ENCODE measurements around the gene ZFP64.

DNA sequence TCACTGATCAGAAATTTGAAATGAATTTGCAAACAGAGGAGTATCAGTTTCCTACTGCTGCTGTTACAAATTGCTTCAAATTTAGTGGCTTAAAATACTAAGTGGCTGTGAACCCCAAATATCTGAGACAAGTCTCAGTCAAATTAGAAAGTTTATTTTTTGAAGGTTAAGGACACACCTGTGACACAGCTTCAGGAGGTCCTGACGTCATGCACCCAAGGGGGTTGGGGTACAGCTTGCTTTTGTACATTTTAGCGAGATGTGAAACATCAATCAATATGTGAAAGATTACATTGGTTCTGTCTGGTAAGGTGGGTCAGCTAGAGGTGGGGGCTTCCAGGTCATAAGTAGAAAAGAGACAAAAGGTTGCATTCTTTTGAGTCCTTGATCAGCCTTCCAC lies 21.4 kb upstream of the ZFP64 start:
- TF ChIP-seq POLR2A (IDR thresholded peaks at IDR 0.05) (no peak), POLR2AphosphoS5 (IDR thresholded peaks at IDR 0.05) (no peak)
